Tibial nerve (tissue), 4 donors: ENCODE measurements around the gene TRPV4. TPM values are rescaled to one million over a fixed set of nuclear protein-coding genes. Genes with fewer than 3 reads are reported as not detected.

Experiments used
- DNase-seq, 2 donors: peaks; one replicate each; pipeline ENCODE4 v3.0.0-alpha.2; 2019; ENCODE audit warnings: low spot score in 2 of 2
- H3K27ac ChIP-seq, 4 donors: fragments of 200-600 bp; sonication (generic) in 3 of 4; one replicate each; pipeline ENCODE4 v1.5.1; 2017 to 2019; ENCODE audit warnings: mild to moderate bottlenecking in 1 of 4
- H3K27me3 ChIP-seq, 2 donors: fragments of 200-600 bp; sonication (generic) in 1 of 2; one replicate each; pipeline versions ENCODE4 v1.5.1 to v1.6.0; 2017 to 2019
- H3K36me3 ChIP-seq, 3 donors: fragments of 200-600 bp; sonication (generic); one replicate each; pipeline ENCODE4 v1.5.1; 2018 to 2019
- H3K4me1 ChIP-seq, 4 donors: fragments of 200-600 bp; sonication (generic) in 3 of 4; one replicate each; pipeline ENCODE4 v1.5.1; 2017 to 2019
- H3K4me3 ChIP-seq, 4 donors: fragments of 200-600 bp; sonication (generic) in 3 of 4; one replicate each; pipeline ENCODE4 v1.5.1; 2017 to 2019; ENCODE audit warnings: mild to moderate bottlenecking in 1 of 4, moderate library complexity in 1 of 4
- H3K9me3 ChIP-seq, 4 donors: fragments of 200-600 bp; sonication (generic) in 3 of 4; one replicate each; pipeline ENCODE4 v1.5.1; 2017 to 2019
- CTCF ChIP-seq, 5 experiments: fragments of 200-600 bp in 3 of 5; fragments of 450-650 bp in 2 of 5; sonication (generic) in 3 of 5; IDR thresholded peaks; one replicate each; pipeline ENCODE4 v1.5.1; 2016 to 2019; ENCODE audit warnings: antibody characterized with exemption in 5 of 5, mild to moderate bottlenecking in 3 of 5, moderate library complexity in 2 of 5
- EP300 ChIP-seq, 2 donors: sonication (generic); formaldehyde crosslinking; IDR thresholded peaks; one replicate each; pipeline ENCODE4 v1.6.1; 2017; ENCODE audit warnings: antibody characterized with exemption in 2 of 2, mild to moderate bottlenecking in 1 of 2
- POLR2A ChIP-seq, 2 donors: fragments of 450-650 bp; IDR thresholded peaks; one replicate each; pipeline ENCODE4 v1.6.1; 2017; ENCODE audit warnings: antibody characterized with exemption in 2 of 2, mild to moderate bottlenecking in 2 of 2, moderate library complexity in 2 of 2
- WGBS, 2 donors: methylation state at CpG; one replicate each; pipeline ENCODE4 v1.1.5; 2018; 5-methylcytosine and 5-hydroxymethylcytosine counted together
- total RNA-seq, 4 donors: library from RNA; depleted of rRNA; stranded (reverse); fragments of >200 nt; gene quantifications; one replicate each; pipeline ENCODE4 v1.1.0, GENCODE V29; 2016

TRPV4 gene
- total RNA-seq, 4 donors from 2014 or later, result 0.42 to 3.0 (median 1.4) TPM

- Histone ChIP-seq H3K27ac (no peak overlapping the region), H3K36me3 (no peaks in the 10 kb centered on the region), H3K4me3 (no peak overlapping the region), H3K9me3 (no peaks in the 10 kb centered on the region), H3K4me1 (peaks cover 0 to 6% (median 0%) of the 10 kb centered on the region in 4 donors), H3K27me3 (peaks cover 0 to 2% of the 10 kb centered on the region in 2 donors)
- TF ChIP-seq CTCF (IDR thresholded peaks at IDR 0.05) (no peak), POLR2A (IDR thresholded peaks at IDR 0.05) (no peak), EP300 (IDR thresholded peaks at IDR 0.05) (no peak)
- no peak for DNase-seq
These were observed 11.2 kb downstream of the TRPV4 start for GRCh38 chr12:109821968-109822367.

DNA sequence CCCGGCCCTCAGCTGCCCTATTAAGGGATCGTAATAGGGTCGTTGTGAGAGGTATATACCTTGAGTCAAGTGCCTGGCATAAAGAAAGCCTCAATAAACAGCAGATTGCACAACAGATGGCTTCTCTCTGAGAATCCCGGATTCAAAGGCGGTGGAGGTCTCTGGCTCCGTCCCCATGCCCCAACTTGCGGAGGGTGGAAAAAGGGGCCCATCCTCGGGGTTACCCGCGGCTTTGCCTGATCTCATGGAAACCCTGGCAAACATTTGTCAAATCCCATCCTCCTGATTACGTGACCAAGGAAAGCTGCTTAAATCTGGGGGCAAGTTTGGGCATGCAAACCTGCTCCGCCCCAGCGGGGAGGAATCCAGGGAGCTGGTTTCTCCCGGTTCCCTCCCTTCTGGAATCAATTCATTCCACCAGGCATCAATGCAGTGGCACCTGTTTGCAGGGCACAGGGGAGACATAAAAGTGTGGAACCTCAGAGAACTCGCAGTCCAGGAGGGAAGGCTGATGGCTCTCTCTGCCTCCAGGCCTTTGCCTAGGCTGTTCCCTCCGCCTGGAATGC, 12.3 kb downstream of the TRPV4 start:
- Histone ChIP-seq H3K4me3 (no peak overlapping the region), H3K9me3 (no peaks in the 10 kb centered on the region), H3K36me3 (no peaks in the 10 kb centered on the region), H3K4me1 (peaks cover 0 to 6% (median 0%) of the 10 kb centered on the region in 4 donors), H3K27me3 (peaks cover 0 to 2% of the 10 kb centered on the region in 2 donors), H3K27ac (no peak overlapping the region)
- no peak for DNase-seq
- 82 to 83% methylated on average over 16 of the region's 16 CpGs for WGBS, 2 donors
- TF ChIP-seq POLR2A (IDR thresholded peaks at IDR 0.05), result no peak
- TF ChIP-seq CTCF (IDR thresholded peaks at IDR 0.05), result no peak
- no peak for TF ChIP-seq EP300 (IDR thresholded peaks at IDR 0.05)

DNA sequence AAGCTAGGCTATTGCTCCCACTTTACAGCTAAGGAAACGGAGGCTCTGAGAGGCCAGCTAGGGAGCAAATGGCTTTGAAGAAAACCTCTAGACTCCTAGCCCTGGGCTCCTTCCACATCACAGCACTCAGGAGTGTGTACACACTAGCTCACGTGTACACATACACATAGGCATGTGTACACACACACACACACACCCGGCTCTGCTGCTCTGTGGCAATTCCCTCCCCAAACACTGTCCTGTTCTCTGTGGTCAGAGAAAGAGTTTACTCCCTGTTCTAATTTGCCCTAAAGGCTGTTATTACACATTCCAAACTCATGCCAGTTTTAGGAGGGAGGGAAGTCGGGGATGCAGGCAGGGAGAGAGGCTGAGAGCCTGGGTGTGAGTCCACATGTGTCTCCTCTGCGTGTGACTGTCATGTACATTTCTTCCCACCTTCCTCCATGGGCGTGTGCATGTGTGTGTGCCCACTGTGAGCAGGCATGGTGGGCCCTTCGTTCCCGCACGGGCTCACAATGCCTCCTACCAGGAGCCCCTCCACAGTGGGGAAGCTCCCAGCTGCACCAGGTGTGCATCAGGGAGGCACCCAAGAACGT, 14.2 kb downstream of the TRPV4 start:
- TF ChIP-seq POLR2A (IDR thresholded peaks at IDR 0.05) (no peak), EP300 (IDR thresholded peaks at IDR 0.05) (no peak), CTCF (IDR thresholded peaks at IDR 0.05) (no peak)
- H3K36me3 ChIP-seq, result no peaks in the 10 kb centered on the region
- DNase-seq, result no peak

DNA sequence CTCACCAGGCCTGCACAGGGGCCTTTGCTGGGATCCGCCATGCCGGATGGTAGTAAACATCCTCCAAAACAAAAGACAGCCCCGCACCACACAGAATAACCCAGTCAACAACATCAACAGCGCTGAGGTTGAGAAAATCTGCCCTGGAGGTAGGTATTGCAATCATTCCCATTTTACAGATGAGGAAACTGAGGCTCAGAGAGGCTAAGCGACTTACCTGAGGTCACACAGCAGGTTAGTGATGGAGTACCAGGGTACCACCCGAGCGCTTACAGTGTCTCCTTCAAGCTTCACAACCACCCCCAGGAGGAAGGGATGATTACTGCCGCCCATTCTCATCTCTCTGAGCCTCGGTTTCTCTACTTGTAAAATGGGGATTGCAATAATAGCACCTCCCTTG, 14.9 kb downstream of the TRPV4 start:
- DNase-seq, result no peak
- 94% methylated on average over 9 of the region's 9 CpGs for WGBS, 2 donors
- H3K36me3 ChIP-seq, result no peaks in the 10 kb centered on the region
- H3K4me3 ChIP-seq, result no peak overlapping the region
- peaks cover 0 to 5% (median 0%) of the 10 kb centered on the region in 4 donors for H3K4me1 ChIP-seq
- H3K27ac ChIP-seq, result no peak overlapping the region
- no peak for TF ChIP-seq EP300 (IDR thresholded peaks at IDR 0.05)
- TF ChIP-seq CTCF (IDR thresholded peaks at IDR 0.05), result no peak
- TF ChIP-seq POLR2A (IDR thresholded peaks at IDR 0.05), result no peak
- no peaks in the 10 kb centered on the region for H3K9me3 ChIP-seq
- H3K27me3 ChIP-seq, result peaks cover 0 to 2% of the 10 kb centered on the region in 2 donors

More for the DNA sequence above, 14.2 kb downstream of the TRPV4 start:
- Histone ChIP-seq H3K27me3 (peaks cover 0 to 2% of the 10 kb centered on the region in 2 donors), H3K9me3 (no peaks in the 10 kb centered on the region), H3K4me3 (no peak overlapping the region), H3K27ac (no peak overlapping the region), H3K4me1 (peaks cover 0 to 6% (median 0%) of the 10 kb centered on the region in 4 donors)
- 33 to 45% methylated on average over 10 of the region's 10 CpGs for WGBS, 2 donors

GRCh38 chr12:109817627-109818231, 15.5 kb downstream of the TRPV4 start:
- peaks cover 0 to 2% of the 10 kb centered on the region in 2 donors for H3K27me3 ChIP-seq
- DNase-seq, result no peak
- no peaks in the 10 kb centered on the region for H3K4me1 ChIP-seq
- TF ChIP-seq POLR2A (IDR thresholded peaks at IDR 0.05) (no peak), EP300 (IDR thresholded peaks at IDR 0.05) (no peak), CTCF (IDR thresholded peaks at IDR 0.05) (no peak)
- 90 to 92% methylated on average over 8 of the region's 8 CpGs for WGBS, 2 donors
- no peak overlapping the region for H3K4me3 ChIP-seq
- H3K9me3 ChIP-seq, result no peaks in the 10 kb centered on the region
- H3K36me3 ChIP-seq, result no peaks in the 10 kb centered on the region
- no peak overlapping the region for H3K27ac ChIP-seq
